HG03064 (cell line): Measurements from ENCODE around the gene LTBP1.
"Not testable (repeated sequence)": the region's sequence is repeated elsewhere in the genome, so short reads cannot be mapped to it uniquely, and the experiment has no call there.

ENCODE experiments used
- ATAC-seq: cut with Tn5 transposase; IDR thresholded peaks from one replicate; pipeline ENCODE4 v1.9.1; 2021; ENCODE audit warnings: low read depth; ENCODE audit not compliant: unreplicated experiment

The LTBP1 gene

DNA sequence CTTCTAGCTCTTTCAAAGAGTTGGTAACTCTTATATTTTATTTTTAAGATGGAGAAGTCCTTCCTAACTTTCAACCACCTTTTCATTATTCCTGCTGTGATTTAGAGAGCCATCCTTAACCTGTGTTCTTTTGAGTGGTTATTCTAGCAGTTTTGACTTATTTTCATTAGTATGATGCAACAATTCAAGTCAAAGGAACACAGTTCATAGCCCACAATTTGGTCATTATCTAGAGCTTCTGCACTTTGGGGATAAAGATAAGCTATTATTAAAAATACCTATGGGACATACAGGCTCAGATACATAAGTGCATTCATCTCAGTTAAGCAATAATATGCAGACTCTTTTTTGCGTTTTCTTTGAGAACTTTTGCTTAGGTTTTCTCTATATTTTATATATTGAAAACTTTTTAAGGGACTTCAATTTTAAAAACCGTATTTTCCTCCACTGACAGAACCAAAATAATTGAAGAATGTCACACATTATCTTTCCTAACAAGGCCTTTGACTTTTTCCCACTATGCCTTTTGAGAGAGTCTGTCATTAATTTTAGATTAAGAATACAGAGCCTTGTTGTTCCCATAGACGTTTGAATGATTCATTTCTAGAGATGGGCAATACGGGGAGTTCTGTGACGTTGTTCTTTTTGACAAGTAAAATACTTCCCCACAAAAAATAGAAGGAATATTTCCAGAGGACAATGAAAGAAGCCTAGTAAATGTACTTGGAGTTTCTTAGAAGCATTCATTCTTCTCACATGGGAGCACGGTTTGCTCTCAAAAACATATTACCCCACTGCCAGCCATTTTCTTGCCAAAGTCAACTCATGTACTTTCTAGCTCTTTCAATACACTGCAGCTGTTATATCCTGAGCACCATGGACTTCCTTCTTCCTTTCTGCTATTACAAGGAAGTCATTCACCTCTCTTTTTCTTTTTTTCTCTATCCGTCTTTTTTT lies 486.8 kb downstream of the LTBP1 start:
- no peak for ATAC-seq

DNA sequence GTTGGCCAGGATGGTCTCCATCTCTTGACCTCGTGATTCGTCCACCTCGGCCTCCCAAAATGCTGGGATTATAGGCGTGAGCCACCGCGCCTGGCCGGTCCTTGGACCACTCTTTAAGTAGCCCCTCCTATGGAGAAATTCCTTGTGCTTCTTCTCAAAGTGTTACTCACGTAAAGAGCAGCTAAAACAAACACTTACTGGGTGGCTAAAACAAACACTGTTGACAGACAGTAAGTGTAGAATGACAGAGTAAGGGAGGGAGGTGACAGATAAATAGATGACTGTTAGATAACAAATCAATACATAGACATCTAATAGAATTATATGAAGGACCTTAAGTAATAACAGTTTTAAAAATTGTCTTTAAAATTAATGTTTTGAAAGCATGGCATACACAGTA lies 488.8 kb downstream of the LTBP1 start:
- no peak for ATAC-seq

DNA sequence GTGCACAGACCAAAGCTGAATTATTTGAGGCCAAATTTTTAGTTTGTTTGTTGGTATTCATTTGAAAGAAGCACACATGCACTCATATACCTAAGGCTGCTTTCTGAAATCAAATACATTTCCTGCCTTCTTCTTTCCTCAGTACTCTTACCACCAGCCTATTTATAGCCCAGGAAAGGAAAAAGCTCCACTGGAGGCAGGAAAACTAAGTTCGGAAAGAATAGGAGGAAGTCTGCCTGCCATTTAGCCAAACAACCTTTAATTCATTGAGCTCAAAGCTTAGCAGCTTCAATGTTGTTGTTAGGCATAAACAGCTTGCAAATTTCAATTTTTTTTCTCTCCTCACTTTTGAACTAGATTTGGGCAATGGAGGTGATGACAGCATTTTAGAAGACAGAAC lies 489.3 kb downstream of the LTBP1 start:
- ATAC-seq, result no peak

- ATAC-seq, result no peak
Observed at GRCh38 chr2:33437297-33437696, 490.5 kb downstream of the LTBP1 start.

- ATAC-seq, result no peak
Observed at GRCh38 chr2:33437815-33438214, 491.1 kb downstream of the LTBP1 start.

DNA sequence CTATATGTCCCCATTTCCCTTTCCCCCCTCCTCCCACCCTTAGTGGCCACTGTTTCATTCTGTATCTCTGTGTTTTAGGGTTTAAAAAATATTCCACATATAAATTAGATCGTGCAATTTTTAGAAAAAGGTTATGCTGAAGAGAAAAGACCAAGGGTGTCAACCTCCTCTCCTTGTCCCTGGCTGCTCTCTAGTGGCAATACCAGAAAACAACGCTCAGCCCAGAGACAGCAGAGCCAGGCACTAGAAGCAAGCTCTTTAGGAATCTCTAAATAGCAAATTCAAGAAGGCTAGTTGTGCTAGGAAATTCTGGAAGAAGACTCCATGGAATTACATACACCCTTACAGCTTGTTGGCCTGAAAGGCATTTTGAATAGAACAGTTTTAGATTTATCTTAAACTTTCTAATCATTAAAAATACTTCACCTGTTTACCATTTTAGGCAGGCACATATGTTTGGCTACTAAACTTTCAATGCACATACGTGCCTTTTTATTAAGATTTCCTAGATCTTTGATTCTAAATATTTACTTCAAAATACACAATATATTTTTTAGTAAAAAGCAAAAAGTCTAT lies 494.6 kb downstream of the LTBP1 start:
- no peak for ATAC-seq

GRCh38 chr2:33442052-33442451 lies 495.3 kb downstream of the LTBP1 start:
- ATAC-seq, result not testable (repeated sequence)

- ATAC-seq, result no peak
Observed at GRCh38 chr2:33442528-33443079, 495.9 kb downstream of the LTBP1 start.

DNA sequence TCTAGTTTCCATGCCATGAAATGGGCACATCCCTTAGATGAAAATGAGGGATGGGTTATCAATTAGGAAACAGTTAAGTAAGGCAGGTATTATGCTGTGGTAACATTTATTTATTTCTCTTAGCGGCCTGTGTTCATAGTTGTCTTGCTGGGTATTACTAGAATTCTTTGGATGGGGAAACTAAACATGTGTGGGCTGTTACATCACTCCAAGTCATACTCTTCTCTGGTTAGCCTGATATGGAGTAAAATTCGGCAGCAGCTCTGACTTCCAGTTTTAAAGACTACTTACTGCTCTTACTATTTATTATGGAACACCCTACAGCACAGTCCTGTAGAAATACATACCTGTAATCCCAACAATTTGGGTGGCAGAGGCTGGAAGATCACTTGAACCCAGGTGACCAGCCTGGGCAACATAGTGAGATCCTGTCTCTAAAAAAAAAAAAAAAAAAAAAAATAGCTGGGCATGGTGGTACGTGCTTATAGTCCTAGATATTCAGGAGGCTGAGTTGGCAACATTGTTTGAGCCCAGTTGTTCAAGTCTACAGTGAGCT lies 496.6 kb downstream of the LTBP1 start:
- no peak for ATAC-seq

DNA sequence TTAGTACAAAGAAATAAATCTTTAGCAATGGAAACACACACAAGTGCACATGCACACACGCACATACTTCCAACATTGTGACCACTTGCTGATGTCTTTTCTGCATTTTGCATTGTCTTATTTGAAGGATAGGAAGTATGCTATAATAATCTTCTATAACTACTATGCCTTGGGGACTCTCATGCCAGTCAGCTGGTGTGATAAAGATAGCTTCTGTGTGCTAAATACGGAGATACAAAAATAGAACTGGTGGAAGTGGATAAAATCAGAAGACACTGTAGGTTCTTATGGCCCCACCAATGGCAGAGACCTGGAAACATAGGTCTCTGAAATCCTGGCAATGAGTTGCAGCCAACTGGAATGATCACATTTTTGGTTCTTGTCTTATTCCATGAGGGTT lies 498.2 kb downstream of the LTBP1 start:
- ATAC-seq, result no peak

GRCh38 chr2:33448220-33448899 lies 501.6 kb downstream of the LTBP1 start:
- no peak for ATAC-seq
